DOHH2 (cell line): ENCODE data around the gene HCFC1R1.

Experiments used
- CTCF ChIP-seq: fragments of 200-600 bp; sonication (generic); IDR thresholded peaks from one replicate; pipeline ENCODE4 v1.5.1; 2014; ENCODE audit warnings: antibody characterized with exemption, mild to moderate bottlenecking, low read depth, low read length; ENCODE audit not compliant: poor library complexity, severe bottlenecking
- EZH2phosphoT487 ChIP-seq: fragments of 200-600 bp; sonication (generic); IDR thresholded peaks from 2 replicates; pipeline ENCODE4 v1.6.1; 2017; ENCODE audit warnings: borderline replicate concordance, mild to moderate bottlenecking, antibody characterized with exemption, low read length, moderate library complexity, mixed read lengths

- TF ChIP-seq CTCF, result no peak
- TF ChIP-seq EZH2phosphoT487, result peak; percentile 56; the same call in 1 of the 2 replicates
These were observed 8.9 kb upstream of the HCFC1R1 start for GRCh38 chr16:3032624-3033023.
